Hepatocyte (in vitro differentiated cells): ENCODE measurements around the gene WNK1. TPM values are rescaled to one million over a fixed set of nuclear protein-coding genes. Genes with fewer than 3 reads are reported as not detected.

Source experiments
- DNase-seq: peaks from one replicate; pipeline ENCODE4 v3.0.0-alpha.2; 2016; ENCODE audit warnings: low spot score
- H2AFZ ChIP-seq: fragments of 200-600 bp; sonication (generic); 2 replicates; pipeline ENCODE4 v1.6.0; 2016; ENCODE audit warnings: antibody characterized with exemption, mild to moderate bottlenecking
- H3K27ac ChIP-seq: fragments of 200-600 bp; sonication (generic); 2 replicates; pipeline ENCODE4 v1.5.1; 2016; ENCODE audit warnings: mild to moderate bottlenecking
- H3K27me3 ChIP-seq: fragments of 200-600 bp; sonication (generic); 2 replicates; pipeline ENCODE4 v1.6.1; 2016
- H3K36me3 ChIP-seq: fragments of 200-600 bp; sonication (generic); replicated peaks from 2 replicates; pipeline ENCODE4 v1.5.1; 2016; ENCODE audit warnings: low read depth; ENCODE audit not compliant: insufficient read depth
- H3K4me1 ChIP-seq: fragments of 200-600 bp; sonication (generic); 2 replicates; pipeline ENCODE4 v1.5.1; 2016; ENCODE audit warnings: mild to moderate bottlenecking, moderate library complexity; ENCODE audit not compliant: insufficient read depth
- H3K4me2 ChIP-seq: fragments of 200-600 bp; sonication (generic); 2 replicates; pipeline ENCODE4 v1.6.0; 2016
- H3K4me3 ChIP-seq: fragments of 200-600 bp; sonication (generic); 2 replicates; pipeline ENCODE4 v1.5.1; 2016; ENCODE audit warnings: mild to moderate bottlenecking
- H3K79me2 ChIP-seq: fragments of 200-600 bp; sonication (generic); 2 replicates; pipeline ENCODE4 v1.6.0; 2017; ENCODE audit warnings: mild to moderate bottlenecking
- H3K9me2 ChIP-seq: fragments of 200-600 bp; sonication (generic); replicated peaks from 2 replicates; pipeline ENCODE4 v1.6.0; 2017; ENCODE audit warnings: mild to moderate bottlenecking; ENCODE audit not compliant: insufficient read depth
- H3K9me3 ChIP-seq: fragments of 200-600 bp; sonication (generic); 2 replicates; pipeline ENCODE4 v1.5.1; 2016; ENCODE audit warnings: low read depth, mild to moderate bottlenecking
- H4K20me1 ChIP-seq: fragments of 200-600 bp; sonication (generic); 2 replicates; pipeline ENCODE4 v1.6.0; 2016; ENCODE audit warnings: mild to moderate bottlenecking; ENCODE audit not compliant: insufficient read depth, poor library complexity, severe bottlenecking
- CTCF ChIP-seq: fragments of 200-600 bp; sonication (generic); IDR thresholded peaks from 2 replicates; pipeline ENCODE4 v1.5.1; 2016; ENCODE audit warnings: antibody characterized with exemption, mild to moderate bottlenecking; ENCODE audit not compliant: poor library complexity
- EZH2 ChIP-seq: fragments of 200-600 bp; sonication (generic); IDR thresholded peaks from 2 replicates; pipeline ENCODE4 v1.6.1; 2016; ENCODE audit warnings: antibody characterized with exemption, mild to moderate bottlenecking, borderline replicate concordance
- EZH2phosphoT487 ChIP-seq: fragments of 200-600 bp; sonication (generic); IDR thresholded peaks from one replicate; pipeline ENCODE4 v1.6.1; 2018; ENCODE audit warnings: antibody characterized with exemption, mild to moderate bottlenecking, low read depth, moderate library complexity; ENCODE audit not compliant: unreplicated experiment, severe bottlenecking
- WGBS: methylation state at CpG from one replicate; pipeline ENCODE4 v1.1.6; 2016; ENCODE audit warnings: low lambda C conversion rate; ENCODE audit errors: missing lambda C conversion rate; 5-methylcytosine and 5-hydroxymethylcytosine counted together
- polyA plus RNA-seq: library from polyadenylated mRNA; unstranded; fragments of >200 nt; fragmentation: Nextera tagmentation; extraction: Ambion mirVana; gene quantifications from 2 replicates; pipeline ENCODE4 v1.2.1, GENCODE V29; 2016
- total RNA-seq: library from RNA; depleted of rRNA; stranded (reverse); fragments of >200 nt; gene quantifications from 2 replicates; pipeline ENCODE4 v1.2.3, GENCODE V29; 2014

Gene WNK1
- total and polyA plus RNA-seq, 2 experiments from 2014 or later, result 58.5 to 62.6 TPM

GRCh38 chr12:807041-807735 lies 54.8 kb downstream of the WNK1 start:
- no peak for DNase-seq
- Histone ChIP-seq H3K79me2 (peaks cover 90% of the 10 kb centered on the region), H3K27ac (peak overlapping the region; percentile 81), H3K9me3 (no peaks in the 10 kb centered on the region), H3K4me2 (peak overlapping the region; percentile 18), H3K4me1 (peaks cover 15% of the 10 kb centered on the region), H3K4me3 (no peak overlapping the region), H3K27me3 (no peaks in the 10 kb centered on the region), H3K9me2 (no peaks in the 10 kb centered on the region), H3K36me3 (no peaks in the 10 kb centered on the region), H2AFZ (no peak overlapping the region), H4K20me1 (peaks cover 31% of the 10 kb centered on the region)
- TF ChIP-seq EZH2phosphoT487 (no peak), CTCF (no peak), EZH2 (no peak)
- WGBS, result 92% methylated on average over 2 of the region's 2 CpGs

- no peak for DNase-seq
- peaks cover 25% of the 10 kb centered on the region for H4K20me1 ChIP-seq
- H3K4me3 ChIP-seq, result no peak overlapping the region
These were observed 57.7 kb downstream of the WNK1 start for GRCh38 chr12:810116-810515.

GRCh38 chr12:810671-811415 lies 58.5 kb downstream of the WNK1 start:
- peaks cover 26% of the 10 kb centered on the region for H4K20me1 ChIP-seq
- H3K9me2 ChIP-seq, result no peaks in the 10 kb centered on the region
- 83% methylated on average over 5 of the region's 5 CpGs for WGBS
- H3K9me3 ChIP-seq, result no peaks in the 10 kb centered on the region
- H3K27ac ChIP-seq, result no peak overlapping the region
- no peak overlapping the region for H2AFZ ChIP-seq
- TF ChIP-seq CTCF (no peak), EZH2 (no peak), EZH2phosphoT487 (no peak)
- H3K4me2 ChIP-seq, result no peak overlapping the region
- peaks cover 14% of the 10 kb centered on the region for H3K4me1 ChIP-seq
- H3K27me3 ChIP-seq, result no peaks in the 10 kb centered on the region
- no peak overlapping the region for H3K4me3 ChIP-seq
- peaks cover 89% of the 10 kb centered on the region for H3K79me2 ChIP-seq
- DNase-seq, result no peak
- H3K36me3 ChIP-seq, result no peaks in the 10 kb centered on the region

More at GRCh38 chr12:810116-810515, 57.7 kb downstream of the WNK1 start:
- H3K27me3 ChIP-seq, result no peaks in the 10 kb centered on the region
- TF ChIP-seq CTCF, result no peak
- TF ChIP-seq EZH2phosphoT487, result no peak
- no peak for TF ChIP-seq EZH2
- no peak overlapping the region for H2AFZ ChIP-seq
- peaks cover 15% of the 10 kb centered on the region for H3K4me1 ChIP-seq
- no peaks in the 10 kb centered on the region for H3K9me2 ChIP-seq
- no peaks in the 10 kb centered on the region for H3K36me3 ChIP-seq
- no peaks in the 10 kb centered on the region for H3K9me3 ChIP-seq
- peaks cover 89% of the 10 kb centered on the region for H3K79me2 ChIP-seq
- no peak overlapping the region for H3K4me2 ChIP-seq
- H3K27ac ChIP-seq, result no peak overlapping the region
- 75% methylated on average over 4 of the region's 4 CpGs for WGBS
